SKM-1 (cell line): ENCODE results near the gene MYORG.

ENCODE experiments used
- DNase-seq: peaks from one replicate; lab custom pipeline; 2025; ENCODE audit not compliant: unreplicated experiment; lab: John Stamatoyannopoulos, UW

Gene MYORG

DNA sequence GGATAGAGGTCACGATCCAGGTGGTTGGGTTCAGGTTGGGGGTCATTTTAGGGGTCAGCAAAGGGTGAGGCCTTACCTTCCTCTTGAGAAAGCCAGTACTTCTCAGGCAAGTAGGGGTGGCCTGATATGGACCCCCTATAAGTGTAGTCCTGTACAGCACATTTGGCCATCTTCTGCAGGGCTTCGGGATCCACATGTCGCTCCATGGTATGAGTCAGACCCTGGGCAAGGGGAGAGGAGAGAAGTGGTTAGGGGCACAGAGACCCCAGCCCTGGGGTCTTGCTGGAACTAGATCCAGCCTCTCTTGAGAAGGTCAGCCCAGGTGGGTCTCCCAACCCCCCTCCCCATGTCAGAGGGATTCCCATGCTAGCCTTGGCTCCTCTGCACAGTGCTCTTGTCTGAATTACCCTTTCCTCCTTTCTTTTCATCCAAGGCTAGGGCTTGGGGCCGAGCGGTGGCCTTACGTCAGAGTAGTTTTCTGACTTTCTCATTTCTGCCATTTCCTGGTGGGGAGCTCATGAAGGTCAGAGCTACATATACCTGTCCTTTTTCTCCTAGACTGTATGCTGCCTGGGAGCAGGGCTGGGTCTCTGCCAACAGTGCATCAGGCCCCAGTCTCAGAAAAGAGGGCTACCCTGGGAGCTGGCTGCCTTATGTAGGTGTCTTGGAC lies 9.0 kb upstream of the MYORG start:
- no peak for DNase-seq

GRCh38 chr9:34384368-34385165 lies 7.9 kb upstream of the MYORG start:
- no peak for DNase-seq

- DNase-seq, result no peak
These were observed 7.2 kb upstream of the MYORG start for GRCh38 chr9:34383904-34384303.

GRCh38 chr9:34382879-34383278 lies 6.2 kb upstream of the MYORG start:
- DNase-seq, result no peak

DNA sequence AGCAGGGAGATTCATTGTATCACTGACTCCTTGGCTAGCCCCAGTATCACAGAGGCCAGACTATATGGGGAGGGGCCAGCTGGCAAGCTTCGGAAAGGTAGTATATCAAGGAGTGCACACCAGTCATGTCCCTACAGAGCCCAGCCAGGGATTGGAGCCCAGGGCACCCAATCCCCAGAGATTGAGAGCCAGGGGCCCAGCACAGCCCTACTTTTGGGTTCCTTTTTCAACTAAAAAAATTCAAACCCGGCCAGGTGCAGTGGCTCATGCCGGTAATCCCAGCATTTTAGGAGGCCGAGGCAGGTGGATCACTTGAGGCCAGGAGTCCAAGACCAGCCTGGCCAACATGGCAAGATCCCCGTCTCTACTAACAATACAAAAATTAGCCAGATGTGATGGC lies 5.4 kb upstream of the MYORG start:
- DNase-seq, result no peak

- no peak for DNase-seq
These were observed 4.6 kb upstream of the MYORG start for GRCh38 chr9:34381323-34381722.

- DNase-seq, result peak; percentile 54
These were observed 4.0 kb upstream of the MYORG start for GRCh38 chr9:34380511-34381315.

GRCh38 chr9:34380034-34380510 lies 3.4 kb upstream of the MYORG start:
- no peak for DNase-seq

GRCh38 chr9:34379334-34380033 lies 2.8 kb upstream of the MYORG start:
- DNase-seq, result peak; percentile 84

DNA sequence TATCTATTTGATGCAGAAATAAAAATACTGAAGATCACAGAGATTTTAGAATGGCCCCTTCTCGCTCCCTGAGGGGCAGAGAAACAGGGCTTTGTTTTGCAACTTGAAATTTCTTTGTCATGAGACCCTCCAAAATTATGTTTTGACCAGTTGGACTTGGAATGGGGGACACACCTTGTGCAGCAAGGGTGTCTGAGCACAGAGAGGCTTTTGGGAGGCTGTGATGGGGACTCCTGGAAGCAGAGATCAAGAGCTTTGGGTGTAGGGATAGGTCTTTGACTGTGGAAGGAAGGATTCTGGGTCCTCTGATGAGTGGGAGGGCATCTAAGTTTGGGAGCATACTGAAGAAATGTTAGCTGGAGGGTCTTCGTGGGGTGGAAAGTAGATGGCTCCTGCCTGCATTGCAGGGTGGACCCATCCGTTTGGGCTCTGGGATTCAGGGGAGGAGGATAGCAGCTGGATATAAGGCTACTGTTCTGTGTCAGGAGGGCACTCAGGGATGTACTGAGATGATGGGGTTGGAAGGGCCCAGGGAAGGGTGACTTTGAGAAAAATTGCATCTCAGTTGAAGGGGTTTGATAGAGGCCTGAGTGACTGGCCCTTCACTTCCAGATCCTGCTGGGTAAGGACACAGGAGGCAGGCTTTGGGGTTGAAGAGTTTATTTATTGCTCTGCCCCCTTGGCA lies 1.8 kb upstream of the MYORG start:
- DNase-seq, result no peak

- no peak for DNase-seq
These were observed 677 bp upstream of the MYORG start for GRCh38 chr9:34377404-34377746.

GRCh38 chr9:34375901-34376595 lies 650 bp downstream of the MYORG start:
- no peak for DNase-seq

DNA sequence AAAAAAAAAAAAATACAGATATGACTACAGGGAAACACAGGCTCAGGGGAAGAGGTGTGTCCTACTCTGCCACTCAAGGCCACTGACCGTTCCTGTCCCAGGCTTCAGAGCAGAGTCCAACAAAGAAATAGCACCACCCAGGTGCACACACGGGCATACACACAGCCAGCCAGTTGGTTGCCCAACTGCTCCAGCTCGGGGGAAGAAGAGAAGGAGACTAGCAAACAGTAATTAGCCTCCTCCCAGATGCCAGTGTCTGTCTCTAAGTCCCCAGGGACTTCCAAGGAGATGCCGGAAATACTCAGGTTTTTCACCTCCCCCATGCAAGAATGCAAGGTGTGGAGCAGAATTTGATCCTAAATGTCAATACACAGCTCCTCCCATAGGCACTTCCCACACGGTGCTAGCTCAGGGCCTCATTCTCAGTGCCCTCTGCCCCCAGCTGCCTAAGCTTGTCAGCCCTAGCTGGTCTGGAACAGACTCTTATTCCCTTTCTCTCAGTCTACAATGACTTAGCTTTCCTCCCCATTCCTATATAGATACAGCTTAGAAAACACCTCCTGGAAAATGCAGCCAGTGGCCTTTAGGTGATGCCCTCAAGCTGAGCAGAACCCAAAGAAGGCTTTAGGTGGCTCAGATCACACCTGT lies 1.7 kb downstream of the MYORG start:
- DNase-seq, result no peak

DNA sequence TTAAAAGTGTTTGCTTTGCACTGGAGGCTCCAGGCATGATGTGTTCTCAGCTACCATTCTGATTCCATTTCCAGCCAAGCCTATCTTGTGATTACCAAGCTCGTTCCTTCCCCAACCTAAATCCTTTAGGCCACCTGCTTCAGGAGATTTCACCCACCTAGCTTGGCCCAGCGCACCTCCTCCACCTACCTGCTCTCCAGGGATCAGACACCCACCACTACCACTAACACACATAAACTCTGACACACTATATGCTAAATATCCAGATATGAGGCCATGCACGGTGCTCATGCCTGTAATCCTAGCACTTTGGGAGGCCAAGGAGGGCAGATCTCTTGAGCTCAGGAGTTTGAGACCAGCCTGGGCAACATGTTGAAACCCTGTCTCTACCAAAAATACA lies 2.4 kb downstream of the MYORG start:
- no peak for DNase-seq

DNA sequence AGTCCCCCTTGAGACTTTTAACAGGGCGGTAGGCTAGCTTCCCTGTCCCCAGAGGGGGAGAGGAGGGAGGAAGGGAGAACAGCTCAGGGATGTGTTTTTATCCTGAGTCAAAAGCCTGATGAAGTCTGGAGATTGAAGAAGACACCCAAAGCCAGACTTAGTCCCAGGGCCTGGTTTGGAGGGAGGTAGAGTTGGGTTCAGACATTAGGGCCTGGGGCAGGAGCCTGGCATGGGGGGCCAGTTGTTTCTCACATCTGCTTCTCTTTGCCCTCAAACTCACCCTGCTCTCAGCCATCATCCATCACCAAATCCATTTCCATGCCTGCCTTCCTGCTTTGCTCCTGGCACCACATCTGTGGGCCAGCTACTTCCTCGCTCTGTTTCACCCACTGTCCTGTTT lies 2.9 kb downstream of the MYORG start:
- DNase-seq, result no peak

GRCh38 chr9:34372467-34373011 lies 4.2 kb downstream of the MYORG start:
- DNase-seq, result no peak

GRCh38 chr9:34371886-34372466 lies 4.7 kb downstream of the MYORG start:
- DNase-seq, result no peak

- DNase-seq, result no peak
These were observed 5.5 kb downstream of the MYORG start for GRCh38 chr9:34370970-34371880.
